ENCODE measurements around the gene DENND5B.
"Not testable (repeated sequence)": the region's sequence is repeated elsewhere in the genome, so short reads cannot be mapped to it uniquely, and the experiment has no call there.

DENND5B gene

GRCh38 chr12:31591380-31591901 lies 505 bp upstream of the DENND5B start:
- no peak for DNase-seq (ENCODE audit: low read depth, low spot score)

- no peak for DNase-seq (ENCODE audit: low read depth, low spot score)
Observed at GRCh38 chr12:31589904-31590641, 863 bp downstream of the DENND5B start.

- no peak for DNase-seq (ENCODE audit: low read depth, low spot score)
Observed at GRCh38 chr12:31589598-31589903, 1.4 kb downstream of the DENND5B start.

- DNase-seq (ENCODE audit: low read depth, low spot score): no peak
Observed at GRCh38 chr12:31588976-31589375, 2.0 kb downstream of the DENND5B start.

- DNase-seq (ENCODE audit: low read depth, low spot score): no peak
Observed at GRCh38 chr12:31586728-31587127, 4.2 kb downstream of the DENND5B start.

GRCh38 chr12:31585895-31586294 lies 5.0 kb downstream of the DENND5B start:
- DNase-seq (ENCODE audit: low read depth, low spot score): no peak

GRCh38 chr12:31585271-31585670 lies 5.7 kb downstream of the DENND5B start:
- no peak for DNase-seq (ENCODE audit: low read depth, low spot score)

GRCh38 chr12:31584782-31585181 lies 6.2 kb downstream of the DENND5B start:
- no peak for DNase-seq (ENCODE audit: low read depth, low spot score)

- DNase-seq (ENCODE audit: low read depth, low spot score): no peak
Observed at GRCh38 chr12:31583878-31584277, 7.1 kb downstream of the DENND5B start.

- no peak for DNase-seq (ENCODE audit: low read depth, low spot score)
Observed at GRCh38 chr12:31582155-31582554, 8.8 kb downstream of the DENND5B start.

GRCh38 chr12:31578632-31579031 lies 12.3 kb downstream of the DENND5B start:
- no peak for DNase-seq (ENCODE audit: low read depth, low spot score)

- DNase-seq (ENCODE audit: low read depth, low spot score): no peak
Observed at GRCh38 chr12:31574803-31575575, 15.9 kb downstream of the DENND5B start.

- DNase-seq (ENCODE audit: low read depth, low spot score): not testable (repeated sequence)
Observed at GRCh38 chr12:31574367-31574766, 16.6 kb downstream of the DENND5B start.

- DNase-seq (ENCODE audit: low read depth, low spot score): no peak
Observed at GRCh38 chr12:31572900-31573600, 17.9 kb downstream of the DENND5B start.

- no peak for DNase-seq (ENCODE audit: low read depth, low spot score)
Observed at GRCh38 chr12:31570880-31571279, 20.1 kb downstream of the DENND5B start.

GRCh38 chr12:31569517-31569916 lies 21.4 kb downstream of the DENND5B start:
- not testable (repeated sequence) for DNase-seq (ENCODE audit: low read depth, low spot score)

GRCh38 chr12:31568498-31568897 lies 22.4 kb downstream of the DENND5B start:
- DNase-seq (ENCODE audit: low read depth, low spot score): no peak

- DNase-seq (ENCODE audit: low read depth, low spot score): no peak
Observed at GRCh38 chr12:31567029-31567428, 23.9 kb downstream of the DENND5B start.

- DNase-seq (ENCODE audit: low read depth, low spot score): no peak
Observed at GRCh38 chr12:31566547-31566946, 24.4 kb downstream of the DENND5B start.

GRCh38 chr12:31562594-31563328 lies 28.2 kb downstream of the DENND5B start:
- DNase-seq (ENCODE audit: low read depth, low spot score): no peak

- no peak for DNase-seq (ENCODE audit: low read depth, low spot score)
Observed at GRCh38 chr12:31560516-31560915, 30.4 kb downstream of the DENND5B start.

- no peak for DNase-seq (ENCODE audit: low read depth, low spot score)
Observed at GRCh38 chr12:31558521-31558920, 32.4 kb downstream of the DENND5B start.

All from activated CD4-positive, CD25-positive, alpha-beta regulatory T cell treated with anti-CD3 and anti-CD28 coated beads, Interleukin-2, amount 50 U/mL, for 16 hours (primary cell).